A673 (cell line): Measurements from ENCODE around the gene FUT8. TPM values are rescaled to one million over a fixed set of nuclear protein-coding genes. Genes with fewer than 3 reads are reported as not detected.

Source experiments
- BruUV-seq: library from RNA; stranded (reverse); fragments of 400-500 nt; replicated peaks from 2 replicates; lab custom pipeline; 2021; lab: Mats Ljungman, UMichigan
- CTCF ChIA-PET: fragments of 300-600 bp; sonication (Branson Sonifier 250); formaldehyde crosslinking; loops from one replicate; lab custom pipeline; 2022; ENCODE audit warnings: antibody characterized with exemption; lab: Charles Lee
- POLR2A ChIA-PET: fragments of 300-600 bp; sonication (Branson Sonifier 250); formaldehyde crosslinking; loops from one replicate; lab custom pipeline; 2022; ENCODE audit warnings: antibody characterized with exemption; ENCODE audit not compliant: low non-redundant PET; lab: Charles Lee
- DNase-seq: peaks from one replicate; pipeline ENCODE4 v3.0.0-alpha.2; 2015; ENCODE audit warnings: low spot score
- H3K27ac ChIP-seq: fragments of 200-600 bp; sonication (generic); 2 replicates; pipeline ENCODE4 v1.5.1; 2016; ENCODE audit warnings: mixed run types, low read depth, mild to moderate bottlenecking, mixed read lengths, antibody characterized with exemption, low read length; ENCODE audit not compliant: poor library complexity, severe bottlenecking
- H3K27me3 ChIP-seq: fragments of 200-600 bp; sonication (generic); replicated peaks from 2 replicates; pipeline ENCODE4 v1.6.1; 2017; ENCODE audit warnings: mixed run types, low read depth, mild to moderate bottlenecking, mixed read lengths, antibody characterized with exemption, low read length; ENCODE audit not compliant: insufficient read depth, poor library complexity
- H3K36me3 ChIP-seq: fragments of 200-600 bp; sonication (generic); 2 replicates; pipeline ENCODE4 v1.6.1; 2016; ENCODE audit warnings: mixed run types, mild to moderate bottlenecking, mixed read lengths, antibody characterized with exemption, low read length; ENCODE audit not compliant: insufficient read depth, poor library complexity, severe bottlenecking
- H3K4me1 ChIP-seq: fragments of 200-600 bp; sonication (generic); 2 replicates; pipeline ENCODE4 v1.6.1; 2017; ENCODE audit warnings: mixed run types, mild to moderate bottlenecking, mixed read lengths, antibody characterized with exemption, low read length; ENCODE audit not compliant: insufficient read depth, poor library complexity, severe bottlenecking
- H3K4me3 ChIP-seq: fragments of 200-600 bp; sonication (generic); 2 replicates; pipeline ENCODE4 v1.5.1; 2016; ENCODE audit warnings: low read depth, mixed run types, mild to moderate bottlenecking, mixed read lengths, low read length; ENCODE audit not compliant: poor library complexity, severe bottlenecking
- H3K9me3 ChIP-seq: fragments of 200-600 bp; sonication (generic); 2 replicates; pipeline ENCODE4 v1.6.1; 2016; ENCODE audit warnings: mixed run types, low read depth, mild to moderate bottlenecking, mixed read lengths, antibody characterized with exemption, low read length; ENCODE audit not compliant: poor library complexity, severe bottlenecking
- CTCF ChIP-seq: fragments of 300-800, 200-600 bp; sonication (generic); conservative IDR thresholded peaks from 2 replicates; pipeline ENCODE4 v1.5.1; 2017; ENCODE audit warnings: low read depth, mild to moderate bottlenecking, antibody characterized with exemption, low read length, moderate library complexity, mixed read lengths
- EZH2 ChIP-seq: fragments of 200-600 bp; sonication (generic); IDR thresholded peaks from 2 replicates; pipeline ENCODE4 v1.6.1; 2017; ENCODE audit warnings: borderline replicate concordance, low read depth, mild to moderate bottlenecking, mixed read lengths, antibody characterized with exemption, low read length; ENCODE audit not compliant: poor library complexity, severe bottlenecking
- intact Hi-C: fragments of 100-400 bp; cut with micrococcal nuclease; formaldehyde crosslinking; loops from one replicate; pipeline ENCODE4 v1.10.0; 2022; ENCODE audit not compliant: unreplicated experiment
- total RNA-seq: library from RNA; stranded (reverse); gene quantifications from 2 replicates; pipeline ENCODE4 v1.2.3, GENCODE V29; 2021

FUT8 gene
- total RNA-seq, 1 experiment from 2014 or later = 11.0 TPM

DNA sequence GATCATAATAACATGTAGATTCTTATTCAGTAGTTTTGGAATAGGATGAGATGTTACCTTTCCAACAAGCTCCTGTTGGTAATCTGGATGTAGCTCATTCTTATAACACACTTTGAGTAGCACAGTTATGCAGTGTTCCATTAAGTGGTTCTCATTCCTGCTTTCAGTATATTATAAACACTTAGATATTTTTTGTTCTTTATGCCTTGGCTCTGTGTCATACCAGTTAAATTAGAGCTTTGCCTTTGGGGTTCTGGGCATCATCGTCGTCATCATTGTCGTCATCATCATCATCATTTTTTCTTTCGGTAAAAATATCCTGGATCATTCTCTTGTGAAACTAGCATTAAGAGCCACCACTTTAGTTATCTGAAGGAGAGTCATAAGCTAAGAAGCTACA is 87.5 kb downstream of the FUT8 start:
- Histone ChIP-seq H3K9me3 (no peaks in the 10 kb centered on the region), H3K4me1 (no peaks in the 10 kb centered on the region), H3K36me3 (no peaks in the 10 kb centered on the region), H3K27me3 (no peaks in the 10 kb centered on the region), H3K4me3 (no peak overlapping the region), H3K27ac (no peak overlapping the region)
- no peak for DNase-seq
- ChIA-PET CTCF (no interaction called here), POLR2A (no interaction called here)
- BruUV-seq = no TSS peak
- intact Hi-C loops = no loop called here
- TF ChIP-seq EZH2 (no peak), CTCF (no peak)

DNA sequence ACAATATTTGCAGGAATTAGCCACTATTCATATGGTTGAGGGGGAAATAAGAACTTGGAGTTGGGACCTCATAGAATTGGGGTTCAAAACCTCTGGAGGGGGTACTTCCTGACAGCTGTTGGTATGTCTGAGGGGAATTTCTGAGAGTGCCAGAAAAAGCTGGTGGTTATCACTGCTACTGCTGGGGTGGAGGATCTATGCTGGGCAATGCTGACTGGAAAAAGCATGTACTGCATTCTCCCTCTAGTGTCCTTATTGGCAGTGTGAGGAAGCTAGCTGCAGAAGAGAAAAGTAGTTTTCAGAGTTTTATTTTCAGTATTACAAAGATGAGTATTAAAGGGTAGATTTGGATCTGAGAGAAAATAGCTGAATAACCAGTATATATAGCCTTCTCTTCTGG is 88.8 kb downstream of the FUT8 start:
- Histone ChIP-seq H3K27ac (no peak overlapping the region), H3K27me3 (no peaks in the 10 kb centered on the region), H3K9me3 (no peaks in the 10 kb centered on the region), H3K4me3 (no peak overlapping the region), H3K36me3 (no peaks in the 10 kb centered on the region), H3K4me1 (no peaks in the 10 kb centered on the region)
- TF ChIP-seq EZH2 (no peak), CTCF (no peak)
- no TSS peak for BruUV-seq
- ChIA-PET POLR2A (no interaction called here), CTCF (no interaction called here)
- intact Hi-C loops = no loop called here
- DNase-seq = no peak

DNA sequence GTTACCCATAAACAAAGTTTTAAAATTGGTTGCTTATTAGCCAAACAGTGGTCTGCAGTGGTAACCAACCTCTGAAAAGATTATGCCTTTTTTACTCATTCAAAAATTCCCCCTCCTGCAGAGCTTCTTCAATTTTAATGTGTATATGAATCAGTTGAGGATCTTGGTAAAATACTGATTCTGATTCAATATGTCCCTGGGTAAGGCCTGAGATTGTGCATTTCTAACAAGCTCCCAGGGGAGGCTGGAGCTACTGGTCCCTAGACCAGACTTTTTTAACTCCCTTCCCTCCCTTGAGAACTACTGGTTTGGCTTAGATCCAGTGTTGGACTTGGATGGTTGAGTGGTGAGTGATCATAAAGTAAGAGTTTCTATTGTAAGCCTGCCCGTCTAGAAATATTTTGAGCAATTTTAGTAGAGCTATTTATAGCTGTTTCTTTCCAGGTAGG is 90.2 kb downstream of the FUT8 start:
- DNase-seq = no peak
- Histone ChIP-seq H3K9me3 (no peaks in the 10 kb centered on the region), H3K4me3 (no peak overlapping the region), H3K27ac (no peak overlapping the region), H3K36me3 (no peaks in the 10 kb centered on the region), H3K4me1 (no peaks in the 10 kb centered on the region), H3K27me3 (no peaks in the 10 kb centered on the region)
- ChIA-PET CTCF (no interaction called here), POLR2A (no interaction called here)
- no peak for TF ChIP-seq EZH2
- no peak for TF ChIP-seq CTCF
- intact Hi-C loops = no loop called here
- BruUV-seq = no TSS peak
